ENCODE results near the gene NALCN.

Gene NALCN

DNA sequence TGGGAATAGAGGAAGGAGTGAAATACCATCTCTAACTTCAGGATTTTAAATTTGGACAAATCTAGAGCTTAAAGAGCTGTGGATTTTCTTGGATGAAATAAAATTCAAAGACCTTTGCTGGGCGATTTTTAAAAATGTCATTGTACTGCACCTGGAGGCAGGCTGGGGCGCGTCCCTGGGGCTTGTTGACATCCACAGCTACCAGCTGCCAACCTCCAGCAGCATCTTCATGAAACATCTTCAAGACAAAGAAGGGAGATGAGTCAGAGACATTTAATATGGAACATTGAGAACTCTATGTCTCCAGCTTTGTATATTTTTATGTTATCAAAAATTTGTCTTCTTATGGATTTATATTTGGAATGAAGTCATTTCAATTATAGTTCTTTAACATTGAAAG is 132.5 kb downstream of the NALCN start:
- no peak for DNase-seq (ENCODE audit: low spot score)

DNA sequence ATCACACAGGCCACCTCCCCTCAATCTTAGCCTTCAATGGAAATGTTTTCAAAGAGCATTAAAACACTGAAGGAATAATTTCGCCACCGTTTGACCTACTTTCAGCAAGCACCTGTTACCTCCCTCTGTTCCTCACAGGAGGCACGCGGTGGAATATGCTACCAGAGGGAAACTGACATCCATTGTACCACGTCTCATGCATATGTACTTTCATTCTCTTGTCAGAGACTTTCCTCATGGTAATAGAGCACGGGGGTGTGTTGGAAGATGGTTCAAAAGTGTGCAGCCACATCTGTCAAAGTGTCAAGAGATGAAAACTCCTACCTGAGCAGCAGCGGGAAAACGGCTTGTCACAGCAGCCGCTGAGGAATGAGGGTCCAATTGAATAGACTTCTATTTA is 143.4 kb downstream of the NALCN start:
- no peak for DNase-seq (ENCODE audit: low spot score)

DNA sequence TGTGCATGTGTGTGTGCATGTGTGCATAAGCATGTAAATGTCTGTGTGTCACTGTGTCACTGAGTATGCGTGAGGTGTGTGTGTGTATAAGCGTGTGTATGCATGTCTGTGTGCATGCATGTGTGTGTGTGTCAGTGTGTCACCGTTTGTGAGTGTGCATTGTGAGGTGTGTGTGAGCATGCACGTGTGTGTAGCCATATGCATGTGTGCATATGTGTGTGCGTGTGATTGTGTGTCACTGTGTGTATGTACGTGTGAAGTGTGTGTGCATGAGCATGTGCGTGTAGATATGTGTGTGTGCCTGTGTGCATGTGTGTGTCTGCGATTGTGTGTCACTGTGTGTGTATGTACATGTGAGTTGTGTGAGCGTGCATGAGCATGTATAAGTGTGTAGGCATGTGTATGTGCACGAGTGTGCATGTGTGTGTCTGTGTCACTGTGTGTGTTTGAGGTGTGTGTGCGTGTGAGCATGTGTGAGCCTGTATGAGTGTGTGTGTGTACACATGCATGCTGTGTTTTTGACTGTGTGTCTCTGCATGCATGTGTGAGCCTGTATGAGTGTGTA is 144.5 kb downstream of the NALCN start:
- DNase-seq (ENCODE audit: low spot score) = no peak

DNA sequence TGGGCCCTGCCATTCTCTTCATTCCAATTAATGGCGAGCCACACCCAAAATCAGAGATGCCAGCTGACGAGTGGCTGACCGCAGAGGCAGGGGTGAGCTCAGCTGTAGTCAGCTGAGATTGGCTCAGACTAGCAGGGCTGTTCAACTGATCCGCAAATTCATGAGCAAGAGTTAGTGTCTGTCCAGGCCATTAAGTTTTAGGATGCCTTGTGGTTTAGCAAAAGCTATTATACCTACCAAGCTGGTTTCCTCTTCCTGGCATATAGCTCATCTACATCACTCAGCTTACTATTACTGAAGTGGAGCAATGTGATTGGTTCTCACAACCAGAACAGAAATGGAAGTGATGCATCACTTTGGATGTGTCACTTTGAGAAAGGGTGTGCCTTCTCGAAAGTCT is 148.7 kb downstream of the NALCN start:
- no peak for DNase-seq (ENCODE audit: low spot score)

DNA sequence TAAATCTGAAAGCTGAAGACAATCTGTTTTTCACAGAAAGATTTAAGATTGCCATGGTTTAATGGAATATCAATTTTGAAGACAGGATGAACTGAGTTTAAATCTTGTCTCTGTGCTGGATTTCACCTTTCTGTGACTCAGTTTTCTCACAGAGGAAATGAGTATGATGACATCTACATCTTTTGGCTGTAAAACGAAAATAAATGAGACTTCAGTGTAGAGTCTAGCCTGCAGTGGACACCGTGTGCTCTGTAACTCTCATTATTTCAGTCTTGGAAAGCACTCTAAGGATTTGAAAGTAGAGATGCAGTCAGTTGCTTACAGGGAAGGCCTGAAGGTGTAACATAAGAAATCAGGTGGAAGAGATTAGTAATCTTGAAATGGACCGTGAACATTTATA is 150.4 kb downstream of the NALCN start:
- DNase-seq (ENCODE audit: low spot score) = no peak

DNA sequence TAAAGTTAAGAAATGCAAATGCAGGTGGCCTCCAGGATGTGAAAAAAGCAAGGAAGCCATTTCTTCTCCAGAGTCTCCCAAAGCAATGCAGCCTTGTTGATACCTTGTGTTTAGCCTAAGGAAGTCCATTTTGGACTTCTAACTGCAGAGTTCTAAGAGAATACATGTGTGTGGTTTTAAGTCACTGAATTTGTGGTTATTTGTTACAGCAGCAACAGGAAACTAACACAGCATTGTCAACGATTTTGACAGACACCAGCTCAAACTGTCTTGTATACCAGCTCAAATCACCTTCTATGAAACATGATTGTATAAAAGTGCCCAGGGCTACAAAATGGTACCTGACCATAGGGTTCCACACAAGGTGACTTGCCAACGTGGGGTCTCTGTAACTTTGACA is 151.4 kb downstream of the NALCN start:
- DNase-seq (ENCODE audit: low spot score) = no peak

DNA sequence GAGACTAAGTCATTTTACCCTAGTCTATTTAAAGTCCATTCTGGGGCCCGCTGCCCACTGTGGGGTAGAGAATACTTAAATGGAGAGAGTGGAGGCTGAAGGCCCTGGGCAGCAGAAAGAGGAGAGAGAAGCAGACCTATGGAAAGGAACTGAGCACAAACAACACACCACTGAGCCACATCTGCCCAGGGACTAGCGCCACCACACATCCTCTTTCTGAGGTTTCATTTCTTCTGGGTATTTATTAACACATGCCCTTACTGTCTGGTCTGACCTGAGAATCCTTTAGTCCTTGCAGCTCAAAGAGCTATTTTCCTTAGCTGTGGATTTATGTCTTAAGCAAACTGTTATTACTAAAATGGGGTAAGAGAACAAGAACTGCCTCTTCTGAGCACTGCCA is 154.0 kb downstream of the NALCN start:
- no peak for DNase-seq (ENCODE audit: low spot score)

DNA sequence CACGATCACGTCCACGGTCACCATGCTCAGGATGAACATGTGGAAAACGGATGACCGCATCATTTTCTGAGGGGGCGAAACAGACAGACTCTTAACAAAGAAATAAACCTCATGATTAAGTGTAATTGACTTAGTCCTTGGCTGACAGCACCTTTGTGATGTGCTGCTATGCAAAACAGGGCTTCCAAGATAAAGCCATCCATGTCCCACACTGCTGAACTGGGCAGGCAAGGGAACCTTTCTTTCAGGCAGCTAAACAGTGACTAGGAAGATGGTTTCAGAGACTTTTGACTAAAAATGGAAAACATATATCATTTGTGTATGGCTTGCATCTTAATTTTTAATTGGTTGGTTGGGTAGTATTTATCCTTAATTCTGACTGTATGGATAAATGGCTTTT is 157.8 kb downstream of the NALCN start:
- DNase-seq (ENCODE audit: low spot score) = no peak

DNA sequence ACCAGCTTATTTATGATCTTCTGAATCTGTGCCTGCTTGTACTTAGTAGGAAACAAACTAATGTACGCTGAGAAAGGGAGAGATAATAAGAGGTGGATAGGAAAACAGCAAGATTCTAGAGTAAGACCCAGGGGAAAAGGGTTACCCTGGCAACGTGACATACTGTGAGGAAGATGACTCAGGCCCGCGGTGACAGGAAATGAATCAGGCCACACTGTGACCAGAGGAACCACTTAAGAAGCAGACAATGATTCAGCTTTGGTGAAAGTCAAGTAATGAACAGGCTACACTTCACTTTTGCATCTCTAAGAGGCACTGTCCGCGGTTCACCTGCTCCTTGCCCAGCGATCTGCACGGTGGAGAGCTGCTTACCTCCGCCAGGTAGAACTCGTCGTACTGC is 158.2 kb downstream of the NALCN start:
- peak; percentile 42 for DNase-seq (ENCODE audit: low spot score)

DNA sequence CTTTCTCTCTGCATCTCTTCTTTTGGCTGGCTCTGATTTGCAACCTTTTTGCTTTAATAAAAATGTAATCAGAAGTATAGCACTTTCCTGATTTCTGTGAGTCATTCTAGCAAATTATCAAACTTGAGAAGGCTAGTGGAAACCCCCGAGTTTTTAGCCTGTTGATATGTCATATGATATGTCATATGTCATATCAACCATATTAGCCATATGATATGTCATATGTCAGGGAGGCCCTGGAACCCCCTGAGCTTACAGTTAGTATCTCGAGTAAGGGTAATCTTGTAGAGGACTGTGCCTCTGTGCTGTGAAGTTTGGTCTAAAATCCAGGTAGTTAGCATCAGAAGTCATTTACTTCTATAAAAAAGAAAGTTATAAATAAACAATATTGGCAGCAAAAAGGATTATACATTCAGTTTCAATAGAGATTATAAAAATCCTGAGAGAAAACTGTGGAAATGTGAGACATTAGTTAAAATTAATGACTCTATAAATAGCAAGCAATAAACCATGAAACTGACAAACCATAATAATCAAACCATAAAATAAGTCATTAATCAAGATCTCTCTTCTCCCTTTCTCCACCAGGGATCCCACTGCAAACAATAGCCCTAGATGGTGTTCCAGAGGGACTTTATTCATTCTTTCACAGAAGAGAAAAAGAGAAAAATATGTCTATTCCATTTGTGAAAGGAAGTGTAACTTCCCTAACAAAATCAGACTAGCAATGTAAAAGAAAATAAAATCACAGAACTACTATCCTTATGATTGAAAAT is 167.4 kb downstream of the NALCN start:
- no peak for DNase-seq (ENCODE audit: low spot score)

DNA sequence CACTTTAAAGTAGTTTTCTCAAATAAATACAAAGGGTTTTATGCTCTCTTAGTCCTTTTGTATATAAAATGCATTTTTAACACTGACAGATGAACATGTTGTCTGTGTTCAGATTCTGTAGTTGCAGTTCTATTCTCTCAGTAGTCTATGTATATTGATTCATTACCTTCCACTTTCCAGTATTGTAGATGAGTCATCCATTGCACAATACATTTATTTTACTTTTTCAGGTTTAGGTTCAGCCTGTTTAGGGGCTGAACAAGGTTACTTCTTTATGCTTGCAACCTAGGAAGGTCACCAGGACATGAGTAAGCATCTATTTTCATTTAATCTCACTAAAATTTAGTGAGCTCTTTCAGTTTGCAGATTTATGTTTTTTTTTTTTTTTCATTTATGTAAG is 173.6 kb downstream of the NALCN start:
- DNase-seq (ENCODE audit: low spot score) = no peak

DNA sequence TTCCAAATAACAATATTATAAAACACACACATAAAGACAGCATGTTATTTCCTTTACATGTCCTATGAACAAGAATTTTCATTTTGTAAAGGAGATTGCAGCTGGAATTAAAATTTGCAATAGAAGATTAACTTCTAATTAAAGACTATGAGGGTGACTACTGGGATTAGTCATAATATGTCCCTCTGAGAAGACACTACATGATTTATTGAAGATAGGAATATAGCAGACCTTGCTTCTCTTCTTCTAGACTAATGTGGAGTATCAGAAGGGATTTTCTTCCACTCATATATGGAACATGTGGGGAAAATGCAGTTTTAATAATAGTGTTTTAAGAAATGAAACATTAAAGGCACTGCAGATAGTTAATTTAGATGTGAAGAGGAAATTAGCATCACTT is 177.8 kb downstream of the NALCN start:
- DNase-seq (ENCODE audit: low spot score) = no peak

DNA sequence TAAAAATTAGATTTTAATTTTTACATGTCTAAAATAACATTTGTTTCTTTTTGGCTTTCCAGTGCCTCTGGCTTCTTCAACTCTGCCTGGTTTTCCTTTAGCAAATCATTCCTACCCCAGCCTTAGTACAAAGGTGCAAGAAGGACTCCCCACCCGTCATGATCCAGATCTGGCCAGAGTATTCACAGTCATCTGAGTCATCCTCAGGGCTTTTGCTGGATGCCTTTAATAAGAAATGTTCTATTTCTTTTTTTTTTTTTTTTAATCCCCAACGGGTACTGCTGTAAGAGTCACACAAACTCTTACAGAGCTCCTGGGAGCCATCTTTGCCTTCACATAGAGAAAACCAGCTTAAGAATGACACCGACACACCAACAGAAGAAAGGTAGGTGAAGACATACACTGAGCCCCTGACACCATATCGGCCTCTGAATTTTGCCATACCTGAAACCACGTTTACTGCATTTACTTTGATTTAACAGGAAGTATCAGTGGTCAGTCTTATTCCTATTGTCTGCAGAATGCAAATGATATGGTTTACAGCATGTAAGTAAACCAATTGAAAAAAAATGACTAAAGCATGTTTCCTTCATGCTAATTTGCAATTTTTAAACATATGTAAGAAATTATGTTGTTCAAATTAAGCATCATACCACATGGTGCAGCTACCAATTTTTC is 184.4 kb downstream of the NALCN start:
- DNase-seq (ENCODE audit: low spot score) = no peak

DNA sequence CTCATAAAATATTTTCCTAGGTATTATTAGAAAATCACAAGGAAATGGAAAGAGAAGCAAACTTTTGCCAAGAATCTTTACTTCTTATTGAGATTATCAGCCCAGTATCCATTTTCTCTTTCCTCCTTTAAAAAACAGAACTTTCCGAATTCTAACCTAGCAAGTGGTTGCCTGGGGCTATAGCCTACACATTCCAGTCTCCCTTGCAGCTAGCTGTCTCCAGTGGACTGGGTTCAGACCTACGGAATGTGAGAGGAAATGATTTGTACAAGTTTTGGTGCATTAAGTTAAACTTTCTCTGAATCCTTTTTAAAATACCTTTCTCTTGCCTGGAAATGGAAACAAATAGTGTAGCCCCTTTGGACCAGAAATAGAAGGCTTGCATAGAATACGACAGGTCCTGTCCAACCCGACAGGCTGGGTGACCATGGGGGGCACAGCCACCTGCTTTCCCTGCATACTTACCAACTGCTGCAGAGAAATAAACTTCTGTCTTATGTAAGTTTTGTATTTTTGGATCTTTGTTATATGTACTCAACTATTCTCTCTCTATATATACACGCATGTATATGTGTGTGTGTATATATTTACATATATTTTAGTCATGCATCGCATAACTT is 185.9 kb downstream of the NALCN start:
- no peak for DNase-seq (ENCODE audit: low spot score)

DNA sequence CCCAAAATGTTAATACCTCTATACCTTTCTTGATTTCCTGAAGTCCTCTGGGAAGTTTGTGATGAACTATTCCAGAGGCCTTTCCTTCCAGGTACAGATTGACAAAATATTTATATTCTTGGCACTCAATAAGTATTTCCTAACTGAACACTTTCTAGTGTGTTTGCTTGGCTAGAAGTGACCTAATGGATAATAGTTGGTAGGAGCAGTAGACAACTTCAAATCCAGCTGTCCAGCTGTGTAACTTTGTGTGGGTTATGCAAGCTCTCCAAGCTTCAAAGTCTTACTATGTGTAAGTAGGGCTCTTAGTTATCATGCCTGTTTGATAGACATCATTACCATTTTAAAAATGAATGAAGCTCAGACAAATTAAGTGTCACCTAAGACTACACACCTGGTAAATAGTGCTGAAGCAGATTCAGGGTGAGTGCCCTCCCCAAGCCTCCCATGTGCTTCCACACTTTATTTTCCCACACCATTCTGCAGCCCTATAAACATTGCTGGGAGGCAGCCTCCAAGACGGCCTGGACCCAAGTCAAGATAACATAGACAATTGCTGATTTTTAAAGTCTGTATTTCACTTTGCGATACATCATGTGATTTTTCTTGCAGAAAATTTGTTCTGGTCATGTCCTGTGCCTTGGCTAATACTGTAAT is 196.6 kb downstream of the NALCN start:
- DNase-seq (ENCODE audit: low spot score) = no peak

DNA sequence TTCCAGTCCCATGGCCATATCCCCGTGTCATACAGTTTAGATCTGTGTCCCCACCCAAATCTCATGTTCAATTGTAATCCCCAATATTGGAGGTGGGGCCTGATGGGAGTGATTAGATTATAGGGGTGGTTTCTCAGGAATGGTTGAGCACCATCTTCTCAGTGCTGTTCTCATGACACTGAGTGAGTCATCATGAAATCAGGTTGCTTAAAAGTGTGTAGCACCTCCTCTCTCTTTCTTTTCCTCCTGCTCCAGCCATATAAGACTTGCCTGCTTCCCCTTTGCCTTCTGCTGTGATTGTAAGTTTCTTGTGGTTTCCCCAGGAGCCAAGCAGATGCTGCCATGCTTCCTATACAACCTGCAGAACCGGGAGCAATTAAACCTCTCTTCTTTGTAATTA is 197.8 kb downstream of the NALCN start:
- DNase-seq (ENCODE audit: low spot score) = no peak

DNA sequence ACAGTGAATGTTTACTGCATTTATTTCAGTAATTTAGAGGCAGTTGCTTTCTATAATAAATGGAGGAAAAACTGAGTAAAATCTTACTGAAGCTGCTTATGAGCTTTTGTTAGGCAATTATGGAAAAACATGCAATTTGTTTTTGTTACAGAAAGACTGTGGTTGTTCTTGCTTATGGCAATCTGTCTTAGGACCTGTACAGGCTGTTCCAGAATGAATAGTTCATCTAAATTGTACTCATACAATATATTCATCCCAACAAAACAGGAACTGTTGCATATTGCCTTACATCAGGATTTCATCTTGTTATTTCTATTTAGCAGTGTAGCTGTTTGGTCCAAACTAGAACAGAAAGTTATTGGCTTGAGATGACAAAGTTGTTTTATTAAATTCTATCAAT is 199.2 kb downstream of the NALCN start:
- no peak for DNase-seq (ENCODE audit: low spot score)

DNA sequence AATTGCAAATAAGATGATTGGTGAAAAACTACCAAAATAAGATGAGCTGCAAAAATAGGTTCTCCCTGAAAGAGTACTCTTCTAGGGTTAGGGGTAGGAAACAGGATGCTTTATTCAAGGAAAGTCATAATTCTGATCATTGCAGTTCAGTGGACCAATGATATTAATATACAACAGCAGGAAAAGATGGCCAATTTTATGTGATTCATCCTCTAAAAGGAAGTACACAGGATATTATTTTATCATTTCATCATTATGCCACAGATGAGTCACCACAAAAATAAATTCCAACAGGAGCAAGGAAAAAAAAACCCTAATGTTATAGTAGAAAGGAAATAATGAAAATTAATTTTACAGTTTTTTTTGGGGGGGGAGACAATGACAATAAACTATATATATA is 205.0 kb downstream of the NALCN start:
- no peak for DNase-seq (ENCODE audit: low spot score)

DNA sequence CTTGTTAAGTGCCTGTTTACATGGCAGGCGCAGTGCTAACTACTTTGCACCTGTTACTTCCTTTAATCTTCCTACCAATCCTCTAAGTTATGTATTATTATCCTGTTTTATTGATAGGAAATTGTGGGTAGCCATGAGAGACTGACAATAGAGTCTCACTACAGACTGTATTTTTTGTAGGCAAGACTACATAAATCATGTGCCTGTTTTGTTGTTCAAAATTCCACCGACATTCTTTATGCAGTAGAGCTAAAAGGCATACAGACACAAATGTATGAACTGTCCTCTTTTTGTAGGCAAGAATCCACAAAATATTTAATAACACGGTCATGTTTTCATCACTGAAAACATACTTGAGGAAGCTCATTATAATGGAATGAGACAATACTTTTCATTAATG is 205.5 kb downstream of the NALCN start:
- no peak for DNase-seq (ENCODE audit: low spot score)

DNA sequence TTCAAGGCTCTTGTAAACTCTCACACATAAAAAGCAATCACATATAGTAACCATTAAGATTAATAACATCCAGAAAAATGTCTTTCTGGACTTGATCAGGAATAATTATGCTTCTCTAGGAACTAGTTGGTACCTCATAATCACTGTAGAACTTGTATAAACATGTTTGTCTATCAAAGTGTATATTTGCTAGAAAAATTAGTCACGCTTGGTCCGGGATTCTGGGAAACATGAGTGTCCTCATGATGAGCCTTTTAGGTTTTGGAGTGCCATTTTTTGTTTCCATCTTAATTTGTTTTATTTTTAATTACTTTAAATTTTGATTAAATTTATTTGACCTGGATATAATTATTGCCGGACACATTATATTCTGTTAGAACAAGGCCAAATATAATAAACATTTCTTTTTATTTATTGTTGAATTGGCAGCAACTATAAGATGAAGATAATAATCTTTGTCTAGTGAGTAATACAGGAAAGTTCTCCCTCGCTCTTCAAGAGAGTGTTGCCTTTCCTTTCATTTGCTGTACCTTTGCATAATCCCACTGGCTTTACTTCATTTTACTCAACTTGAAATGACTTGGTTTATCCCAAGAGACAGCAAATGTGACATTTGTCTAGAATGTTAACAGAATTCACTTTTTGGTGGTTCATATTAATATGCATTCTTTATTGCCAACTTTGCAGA is 207.0 kb downstream of the NALCN start:
- DNase-seq (ENCODE audit: low spot score) = no peak

DNA sequence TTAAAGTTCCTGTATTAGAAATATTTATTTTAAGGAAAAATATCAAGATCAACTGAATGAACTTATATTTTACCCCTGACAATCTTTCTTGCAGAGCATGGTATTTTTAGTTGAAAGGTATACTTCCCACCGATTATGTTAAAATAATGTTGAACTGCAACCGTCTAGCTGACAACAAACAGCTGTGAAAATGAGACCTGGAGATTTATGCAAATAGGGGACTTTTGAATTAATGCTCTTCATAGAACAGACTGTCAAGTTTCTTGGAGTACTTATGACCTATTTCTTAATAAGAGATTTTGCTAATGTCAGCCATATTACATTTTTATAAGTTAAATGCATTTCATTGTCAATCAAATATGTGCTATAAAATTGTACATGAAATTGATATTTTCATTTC is 210.9 kb downstream of the NALCN start:
- no peak for DNase-seq (ENCODE audit: low spot score)
